ENCODE results near the gene GRIK3. TPM values are rescaled to one million over a fixed set of nuclear protein-coding genes. Genes with fewer than 3 reads are reported as not detected.

The GRIK3 gene
- total RNA-seq, 1 donor from 2014 or later, result not detected

DNA sequence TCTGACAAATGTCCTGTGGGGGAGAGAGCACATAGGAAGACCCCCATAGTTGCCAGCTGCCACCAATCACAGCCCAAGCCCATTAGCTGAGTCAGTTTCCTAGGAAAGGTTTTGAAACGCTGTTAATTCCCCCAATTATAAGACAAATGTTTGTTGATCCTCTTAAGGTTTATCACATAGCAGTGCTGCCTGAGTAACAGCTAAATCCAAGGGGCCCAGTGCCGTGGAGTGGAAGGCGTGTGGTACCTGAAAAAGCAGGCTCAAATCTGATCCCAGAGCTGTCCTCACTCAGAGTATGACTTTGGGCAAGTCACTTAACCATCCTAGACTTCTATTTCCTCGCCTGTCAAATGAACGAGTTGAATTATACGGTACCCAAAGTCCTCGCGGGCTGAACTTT lies 69.5 kb downstream of the GRIK3 start:
- no peak for DNase-seq (ENCODE audit: low spot score in 2 of 2, unreplicated experiment in 2 of 2)
- Mint-ChIP-seq H3K36me3 (no peaks in the 10 kb centered on the region), H3K27ac (no peak overlapping the region), H3K4me1 (no peaks in the 10 kb centered on the region), H3K4me3 (no peak overlapping the region), H3K27me3 (ENCODE audit: low read depth) (peaks cover 25% of the 10 kb centered on the region), H3K9me3 (no peaks in the 10 kb centered on the region)
- TF ChIP-seq, protein P1, sequence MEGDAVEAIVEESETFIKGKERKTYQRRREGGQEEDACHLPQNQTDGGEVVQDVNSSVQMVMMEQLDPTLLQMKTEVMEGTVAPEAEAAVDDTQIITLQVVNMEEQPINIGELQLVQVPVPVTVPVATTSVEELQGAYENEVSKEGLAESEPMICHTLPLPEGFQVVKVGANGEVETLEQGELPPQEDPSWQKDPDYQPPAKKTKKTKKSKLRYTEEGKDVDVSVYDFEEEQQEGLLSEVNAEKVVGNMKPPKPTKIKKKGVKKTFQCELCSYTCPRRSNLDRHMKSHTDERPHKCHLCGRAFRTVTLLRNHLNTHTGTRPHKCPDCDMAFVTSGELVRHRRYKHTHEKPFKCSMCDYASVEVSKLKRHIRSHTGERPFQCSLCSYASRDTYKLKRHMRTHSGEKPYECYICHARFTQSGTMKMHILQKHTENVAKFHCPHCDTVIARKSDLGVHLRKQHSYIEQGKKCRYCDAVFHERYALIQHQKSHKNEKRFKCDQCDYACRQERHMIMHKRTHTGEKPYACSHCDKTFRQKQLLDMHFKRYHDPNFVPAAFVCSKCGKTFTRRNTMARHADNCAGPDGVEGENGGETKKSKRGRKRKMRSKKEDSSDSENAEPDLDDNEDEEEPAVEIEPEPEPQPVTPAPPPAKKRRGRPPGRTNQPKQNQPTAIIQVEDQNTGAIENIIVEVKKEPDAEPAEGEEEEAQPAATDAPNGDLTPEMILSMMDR (IDR thresholded peaks at IDR 0.05; ENCODE audit: unreplicated experiment), result no peak

DNA sequence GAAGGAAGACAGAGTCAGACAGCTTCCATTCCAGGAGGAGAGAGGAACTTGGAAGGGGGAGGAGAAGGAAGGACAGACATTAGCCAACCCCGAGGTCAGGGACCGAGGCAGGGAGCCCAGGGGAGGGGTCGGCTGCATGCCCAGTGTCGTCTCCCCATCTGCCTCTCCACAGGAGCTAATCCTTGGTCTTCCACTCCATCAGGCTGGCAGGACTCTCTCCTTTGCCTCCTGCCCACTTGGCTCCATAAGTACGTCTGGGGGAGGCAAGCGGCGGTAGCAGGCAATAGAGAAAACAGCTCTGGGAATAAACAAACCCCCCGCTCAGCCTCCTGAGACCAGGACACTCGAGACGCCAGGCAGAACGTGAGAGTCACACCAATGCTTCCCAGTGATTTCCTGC lies 71.3 kb downstream of the GRIK3 start:
- Mint-ChIP-seq H3K27me3 (ENCODE audit: low read depth) (peaks cover 19% of the 10 kb centered on the region), H3K36me3 (no peaks in the 10 kb centered on the region), H3K4me3 (no peak overlapping the region), H3K27ac (no peak overlapping the region), H3K9me3 (no peaks in the 10 kb centered on the region), H3K4me1 (no peaks in the 10 kb centered on the region)
- TF ChIP-seq, protein P1 (IDR thresholded peaks at IDR 0.05; ENCODE audit: unreplicated experiment), result no peak
- DNase-seq (ENCODE audit: low spot score in 2 of 2, unreplicated experiment in 2 of 2), result no peak

GRCh38 chr1:36961062-36961615 lies 73.2 kb downstream of the GRIK3 start:
- no peaks in the 10 kb centered on the region for H3K36me3 Mint-ChIP-seq
- DNase-seq (ENCODE audit: low spot score in 2 of 2, unreplicated experiment in 2 of 2), result no peak
- TF ChIP-seq, protein P1 (IDR thresholded peaks at IDR 0.05; ENCODE audit: unreplicated experiment), result no peak
- no peaks in the 10 kb centered on the region for H3K4me1 Mint-ChIP-seq
- no peak overlapping the region for H3K27ac Mint-ChIP-seq
- peaks cover 16% of the 10 kb centered on the region for H3K27me3 Mint-ChIP-seq (ENCODE audit: low read depth)
- no peaks in the 10 kb centered on the region for H3K9me3 Mint-ChIP-seq
- no peak overlapping the region for H3K4me3 Mint-ChIP-seq

- H3K4me1 Mint-ChIP-seq, result no peaks in the 10 kb centered on the region
- no peak overlapping the region for H3K27ac Mint-ChIP-seq
- H3K9me3 Mint-ChIP-seq, result no peaks in the 10 kb centered on the region
- TF ChIP-seq, protein P1 (IDR thresholded peaks at IDR 0.05; ENCODE audit: unreplicated experiment), result no peak
- DNase-seq (ENCODE audit: low spot score in 2 of 2, unreplicated experiment in 2 of 2), result no peak
- no peaks in the 10 kb centered on the region for H3K36me3 Mint-ChIP-seq
- H3K27me3 Mint-ChIP-seq (ENCODE audit: low read depth), result peaks cover 25% of the 10 kb centered on the region
- no peak overlapping the region for H3K4me3 Mint-ChIP-seq
Observed at GRCh38 chr1:36956570-36956969, 77.7 kb downstream of the GRIK3 start.

- no peak overlapping the region for H3K4me3 Mint-ChIP-seq
- no peaks in the 10 kb centered on the region for H3K4me1 Mint-ChIP-seq
Observed at GRCh38 chr1:36955016-36955415, 79.3 kb downstream of the GRIK3 start.

More at GRCh38 chr1:36955016-36955415, 79.3 kb downstream of the GRIK3 start:
- no peaks in the 10 kb centered on the region for H3K36me3 Mint-ChIP-seq
- no peaks in the 10 kb centered on the region for H3K9me3 Mint-ChIP-seq
- peaks cover 28% of the 10 kb centered on the region for H3K27me3 Mint-ChIP-seq (ENCODE audit: low read depth)
- no peak for DNase-seq (ENCODE audit: low spot score in 2 of 2, unreplicated experiment in 2 of 2)
- TF ChIP-seq, protein P1 (IDR thresholded peaks at IDR 0.05; ENCODE audit: unreplicated experiment), result no peak
- H3K27ac Mint-ChIP-seq, result no peak overlapping the region
